Endodermal cell (in vitro differentiated cells): ENCODE data around the gene GTPBP6. TPM values are rescaled to one million over a fixed set of nuclear protein-coding genes. Genes with fewer than 3 reads are reported as not detected.

ENCODE experiments used
- DNase-seq: peaks from one replicate; pipeline ENCODE4 v3.0.0-alpha.2; 2017
- H3K27ac ChIP-seq: 2 replicates; pipeline ENCODE4 v1.5.1; 2013; ENCODE audit warnings: mild to moderate bottlenecking, low read depth, low read length, moderate library complexity
- H3K27me3 ChIP-seq: 2 replicates; pipeline ENCODE4 v1.6.1; 2013; ENCODE audit warnings: mild to moderate bottlenecking, low read length, moderate library complexity; ENCODE audit not compliant: insufficient read depth, control insufficient read depth, poor library complexity, severe bottlenecking
- H3K36me3 ChIP-seq: 2 replicates; pipeline ENCODE4 v1.7.0; 2013; ENCODE audit warnings: mild to moderate bottlenecking, low read length, moderate library complexity; ENCODE audit not compliant: control insufficient read depth, insufficient read depth
- H3K4me1 ChIP-seq: one replicate; pipeline ENCODE4 v1.7.0; 2013; ENCODE audit warnings: low read length; ENCODE audit not compliant: control insufficient read depth, insufficient read depth
- H3K4me3 ChIP-seq: 2 replicates; pipeline ENCODE4 v1.5.1; 2013; ENCODE audit warnings: mild to moderate bottlenecking, low read length, moderate library complexity
- H3K9ac ChIP-seq: 2 replicates; pipeline ENCODE4 v1.6.1; 2013; ENCODE audit warnings: mild to moderate bottlenecking, low read length, moderate library complexity; ENCODE audit not compliant: poor library complexity, severe bottlenecking; ENCODE audit errors: extremely low read depth
- H3K9me3 ChIP-seq: 2 replicates; pipeline ENCODE4 v1.6.1; 2013; ENCODE audit warnings: mild to moderate bottlenecking, low read length, moderate library complexity; ENCODE audit not compliant: control insufficient read depth
- H3K27ac Mint-ChIP-seq: 2 replicates; pipeline ENCODE4 v1.8.0; 2020; ENCODE audit warnings: mixed read lengths
- H3K27me3 Mint-ChIP-seq: 2 replicates; pipeline ENCODE4 v1.8.0; 2021; ENCODE audit warnings: mild to moderate bottlenecking, mixed read lengths; ENCODE audit not compliant: insufficient read depth
- H3K36me3 Mint-ChIP-seq: 2 replicates; pipeline ENCODE4 v1.8.0; 2020; ENCODE audit warnings: low read depth, mixed read lengths
- H3K4me1 Mint-ChIP-seq: 2 replicates; pipeline ENCODE4 v1.8.0; 2020; ENCODE audit warnings: mixed read lengths
- H3K4me3 Mint-ChIP-seq: 2 replicates; pipeline ENCODE4 v1.8.0; 2020; ENCODE audit warnings: mild to moderate bottlenecking, moderate library complexity, mixed read lengths
- H3K9me3 Mint-ChIP-seq: 2 replicates; pipeline ENCODE4 v1.8.0; 2020; ENCODE audit warnings: mild to moderate bottlenecking, mixed read lengths
- CTCF ChIP-seq: fragments of 200-600 bp; sonication (generic); conservative IDR thresholded peaks from 2 replicates; pipeline ENCODE4 v1.5.0; 2021; ENCODE audit warnings: antibody characterized with exemption, mild to moderate bottlenecking
- WGBS, 2 experiments: methylation state at CpG; one replicate each; pipeline versions ENCODE4 v1.1.5 to v1.1.7; 2013; ENCODE audit warnings: missing lambda C conversion rate in 2 of 2, mixed read lengths in 1 of 2; ENCODE audit not compliant: insufficient coverage in 1 of 2, insufficient read length in 1 of 2; 5-methylcytosine and 5-hydroxymethylcytosine counted together
- total RNA-seq, 2 donors: library from RNA; stranded (reverse); fragmentation: NEBNext Ultra II Directional in 1 of 2; extraction: Animal tissue kit (Norgen Biotek cat#: 25700) in 1 of 2; gene quantifications; 2 replicates in 1 of 2; 3 replicates in 1 of 2; pipeline ENCODE4 v1.2.1, GENCODE V29; 2021

The GTPBP6 gene
- total RNA-seq, 2 donors from 2014 or later, result 58.8 to 61.0 TPM

- no peak for TF ChIP-seq CTCF
- Histone ChIP-seq H3K27ac (no peak overlapping the region), H3K9ac (no peak overlapping the region), H3K9me3 (peaks cover 9% of the 10 kb centered on the region), H3K36me3 (peaks cover 86% of the 10 kb centered on the region), H3K4me3 (no peak overlapping the region), H3K27me3 (no peaks in the 10 kb centered on the region), H3K4me1 (no peaks in the 10 kb centered on the region)
- 93 to 95% methylated on average over 30 to 37 of the region's 42 CpGs for WGBS, 2 experiments
- no peak for DNase-seq
- no peak overlapping the region for H3K27ac Mint-ChIP-seq
- H3K4me1 Mint-ChIP-seq, result peaks cover 2% of the 10 kb centered on the region
- H3K27me3 Mint-ChIP-seq, result no peaks in the 10 kb centered on the region
- H3K9me3 Mint-ChIP-seq, result peaks cover 8% of the 10 kb centered on the region
- H3K36me3 Mint-ChIP-seq, result peaks cover 83% of the 10 kb centered on the region
- H3K4me3 Mint-ChIP-seq, result no peak overlapping the region
Measured at GRCh38 chrX:290476-291166, 28.0 kb downstream of the GTPBP6 start.

GRCh38 chrX:288561-288991 is 30.0 kb downstream of the GTPBP6 start:
- WGBS, 2 experiments, result 96 to 98% methylated on average over 18 to 25 of the region's 25 CpGs
- Histone ChIP-seq H3K36me3 (peaks cover 88% of the 10 kb centered on the region), H3K9ac (no peak overlapping the region), H3K27me3 (no peaks in the 10 kb centered on the region), H3K27ac (no peak overlapping the region), H3K9me3 (peaks cover 5% of the 10 kb centered on the region), H3K4me3 (no peak overlapping the region), H3K4me1 (no peaks in the 10 kb centered on the region)
- peaks cover 2% of the 10 kb centered on the region for H3K4me1 Mint-ChIP-seq
- peaks cover 5% of the 10 kb centered on the region for H3K9me3 Mint-ChIP-seq
- DNase-seq, result no peak
- H3K36me3 Mint-ChIP-seq, result peaks cover 83% of the 10 kb centered on the region
- H3K27me3 Mint-ChIP-seq, result no peaks in the 10 kb centered on the region
- no peak overlapping the region for H3K27ac Mint-ChIP-seq
- no peak for TF ChIP-seq CTCF
- H3K4me3 Mint-ChIP-seq, result no peak overlapping the region

- no peaks in the 10 kb centered on the region for H3K27me3 ChIP-seq
- Mint-ChIP-seq H3K27ac (no peak overlapping the region), H3K9me3 (peaks cover 1% of the 10 kb centered on the region), H3K27me3 (no peaks in the 10 kb centered on the region), H3K36me3 (peaks cover 74% of the 10 kb centered on the region), H3K4me3 (no peak overlapping the region), H3K4me1 (peaks cover 2% of the 10 kb centered on the region)
- no peak overlapping the region for H3K27ac ChIP-seq
- no peak overlapping the region for H3K9ac ChIP-seq
- H3K4me3 ChIP-seq, result no peak overlapping the region
- WGBS, 2 experiments, result 96 to 98% methylated on average over 6 to 7 of the region's 7 CpGs
- peaks cover 79% of the 10 kb centered on the region for H3K36me3 ChIP-seq
- TF ChIP-seq CTCF, result no peak
- H3K4me1 ChIP-seq, result no peaks in the 10 kb centered on the region
- H3K9me3 ChIP-seq, result no peaks in the 10 kb centered on the region
- DNase-seq, result no peak
Measured at GRCh38 chrX:287670-288069, 30.9 kb downstream of the GTPBP6 start.
